ENCODE measurements around the gene SRRD.

SRRD gene

DNA sequence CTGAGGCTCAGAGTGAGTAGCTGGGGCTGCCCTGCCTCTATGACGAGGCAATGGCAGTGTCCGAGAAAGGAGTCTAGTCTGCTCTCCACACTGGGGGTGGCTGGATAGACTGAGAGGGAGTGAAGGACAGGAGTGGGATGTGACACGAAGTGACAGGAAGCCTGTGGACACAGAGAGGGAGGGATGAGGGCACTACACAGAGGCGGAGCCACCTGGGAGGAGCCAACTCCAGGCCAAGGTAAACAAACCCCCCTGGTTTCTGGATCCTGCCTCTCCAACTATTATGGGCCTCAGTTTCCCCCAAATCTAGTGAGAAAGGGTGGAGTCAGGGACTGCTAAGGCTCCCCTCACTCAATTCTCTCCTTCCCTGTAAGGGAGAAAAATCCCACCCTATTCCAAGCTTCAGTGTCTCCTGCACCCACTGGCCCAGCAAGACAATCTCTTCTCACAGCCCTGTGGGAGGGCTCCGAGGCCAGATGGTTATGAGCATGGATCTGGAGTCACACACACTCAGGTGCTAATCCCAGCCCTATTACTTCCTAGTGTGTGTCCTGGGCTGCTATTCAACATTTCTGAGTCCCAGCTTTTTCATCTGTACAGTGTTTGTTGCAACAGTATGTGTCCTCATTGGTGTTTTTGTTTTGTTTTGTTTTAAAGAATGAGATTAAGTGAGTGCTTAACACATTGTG is 29.7 kb upstream of the SRRD start:
- DNase-seq = no peak

DNA sequence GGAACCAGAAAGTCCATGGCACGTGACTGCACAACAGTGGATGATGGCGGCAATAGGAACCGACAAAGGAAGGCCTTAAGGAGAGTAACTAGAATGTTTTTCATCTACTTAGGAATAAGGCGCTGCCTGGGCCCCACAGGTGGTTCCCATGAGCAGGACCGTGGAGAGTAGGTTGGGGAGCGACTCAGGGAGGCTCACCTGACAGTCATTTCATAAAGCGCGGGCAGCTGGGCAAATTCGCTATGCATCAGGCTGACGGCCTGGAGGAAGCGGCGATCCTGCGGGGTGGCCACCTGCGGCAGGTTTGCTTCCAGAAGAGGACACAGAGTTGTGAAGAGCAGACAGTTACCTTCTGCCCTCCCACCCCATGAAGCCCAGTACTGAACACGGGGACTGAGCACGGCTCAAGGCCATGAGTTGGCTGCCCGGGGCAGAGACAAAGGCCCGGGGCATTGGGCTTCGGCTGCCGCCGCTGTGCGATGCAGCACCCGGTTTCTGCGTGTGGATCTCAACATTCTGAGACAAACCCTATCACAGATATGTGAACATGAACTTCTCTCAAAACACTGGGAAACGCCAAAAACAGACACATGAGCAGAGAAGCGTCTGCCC is 25.9 kb upstream of the SRRD start:
- no peak for DNase-seq

DNA sequence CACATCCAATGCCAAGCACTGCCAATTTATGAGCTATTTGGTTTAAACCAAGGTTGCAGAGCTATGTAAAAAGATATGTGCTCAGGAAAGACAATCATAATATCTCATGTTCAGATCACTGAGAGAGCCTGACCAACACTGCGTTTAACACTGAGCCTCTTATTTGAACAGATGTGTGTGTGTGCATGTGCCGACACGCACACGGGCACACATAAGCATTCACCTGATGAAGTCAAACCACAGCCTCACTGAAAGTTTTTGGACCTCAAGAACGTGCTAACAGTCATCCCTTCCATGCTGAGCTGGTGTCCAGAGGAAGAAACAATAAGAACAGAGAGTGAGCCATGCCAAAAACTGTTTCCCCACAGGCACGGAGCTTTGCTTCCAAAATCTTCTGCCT is 23.5 kb upstream of the SRRD start:
- no peak for DNase-seq

DNA sequence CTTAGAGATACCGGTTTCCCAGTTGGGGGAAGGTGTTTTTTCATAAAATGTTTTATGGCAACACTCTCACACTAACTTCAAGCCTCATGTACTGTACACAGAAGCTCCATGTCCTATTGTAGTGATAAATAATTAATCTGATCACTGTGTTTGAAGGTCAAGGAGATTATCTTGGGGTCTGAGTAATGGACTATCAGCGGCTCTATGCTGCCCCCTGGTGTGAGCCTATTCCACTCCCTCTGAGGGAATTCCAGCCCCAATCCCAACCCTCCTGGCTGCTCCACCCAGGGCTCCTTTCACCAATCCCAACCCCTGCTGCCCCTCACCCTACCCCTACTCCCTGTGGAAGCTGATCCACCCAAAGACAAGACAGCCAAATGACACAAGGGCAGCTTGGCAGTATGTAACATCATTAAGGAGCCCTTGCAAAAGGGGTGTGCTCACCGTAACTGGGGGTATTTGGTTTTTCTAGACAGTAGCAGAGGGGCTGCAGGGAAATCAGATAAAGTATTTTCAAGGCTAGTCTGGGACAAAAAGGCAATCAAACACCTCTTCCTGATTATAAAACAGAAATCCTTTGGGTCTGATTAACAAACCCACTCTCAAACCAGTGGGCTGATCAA is 22.4 kb upstream of the SRRD start:
- no peak for DNase-seq

DNA sequence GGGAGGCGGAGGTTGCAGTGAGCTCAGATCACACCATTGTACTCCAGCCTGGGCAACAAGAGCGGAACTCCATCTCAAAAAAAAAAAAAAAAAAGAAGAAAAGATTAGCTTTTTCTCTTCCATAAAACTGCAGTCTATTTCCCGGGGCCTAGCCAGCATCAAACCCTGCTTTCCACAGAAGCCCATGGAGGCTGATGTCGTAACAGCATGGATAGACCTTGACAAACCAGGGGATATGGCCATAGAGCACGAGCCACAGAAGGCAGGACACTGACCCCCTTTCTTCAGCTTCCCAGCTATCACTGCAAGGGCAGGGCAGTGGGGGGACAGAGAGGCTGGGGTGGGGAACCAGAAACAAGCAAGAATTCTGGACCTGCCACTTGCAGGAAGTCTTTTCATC is 21.6 kb upstream of the SRRD start:
- DNase-seq = no peak

DNA sequence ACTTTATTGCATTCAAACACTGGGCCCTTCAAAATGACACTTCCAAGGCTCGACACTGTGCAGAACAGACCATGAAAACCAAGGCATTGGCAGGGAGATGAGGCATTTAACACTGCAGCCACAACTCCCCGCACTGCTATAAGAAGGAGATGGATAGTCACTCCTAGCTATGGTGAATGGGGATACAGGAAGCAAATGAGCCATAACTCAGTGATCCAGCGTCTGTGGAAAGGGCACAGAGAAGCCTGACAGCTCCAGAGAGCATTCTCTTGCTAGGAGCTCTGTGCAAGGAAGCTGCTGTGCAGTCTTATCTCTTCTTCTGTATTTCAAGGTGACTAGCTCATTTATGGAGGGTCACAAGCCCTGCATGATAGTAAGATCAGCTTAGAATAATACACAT is 21.0 kb upstream of the SRRD start:
- no peak for DNase-seq

DNA sequence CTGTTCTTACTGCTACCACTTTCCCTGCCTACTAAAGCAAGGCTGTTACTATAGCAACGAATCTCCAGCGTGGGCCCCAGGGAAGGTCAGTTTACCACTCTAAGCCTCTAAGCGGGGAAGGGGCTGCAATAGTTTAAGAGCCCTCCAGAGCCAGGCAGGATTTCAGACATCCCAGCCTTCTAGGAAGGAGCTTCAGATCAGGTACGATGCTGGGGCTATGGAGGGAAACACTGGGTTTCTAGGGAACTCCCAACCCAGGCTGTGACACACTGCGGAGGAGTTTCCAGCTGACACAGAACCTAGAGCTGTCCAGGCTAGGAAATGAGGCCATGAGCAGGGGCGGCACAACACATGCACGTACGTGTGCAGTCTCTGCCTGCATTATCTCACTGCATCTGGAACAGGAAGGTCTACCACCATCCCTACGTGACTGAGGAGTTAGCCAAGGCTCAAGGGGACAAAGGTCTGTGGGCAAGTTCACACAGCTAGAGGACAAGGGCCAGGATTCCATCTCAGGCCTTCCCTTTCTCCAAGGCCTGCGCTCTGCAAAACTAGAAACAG is 20.5 kb upstream of the SRRD start:
- no peak for DNase-seq

DNA sequence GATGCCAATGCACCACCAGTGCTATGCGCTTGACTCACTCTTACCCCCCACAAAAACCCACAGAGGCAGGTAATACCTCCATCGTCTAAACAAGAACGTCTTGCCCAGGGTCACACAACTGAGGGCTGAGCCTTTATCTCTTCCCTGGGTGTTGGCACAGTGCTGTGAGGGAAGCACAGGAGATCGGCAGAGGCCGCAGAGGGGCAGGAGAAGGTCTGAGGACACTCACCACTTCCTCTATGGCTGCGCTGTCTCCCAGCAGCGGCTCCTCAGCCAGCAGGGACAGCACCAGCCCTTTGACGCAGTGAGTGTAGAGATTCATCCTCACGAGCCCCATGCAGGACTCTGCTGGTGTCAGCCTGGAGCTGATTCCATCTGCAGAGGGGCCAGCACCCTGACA is 20.0 kb upstream of the SRRD start:
- no peak for DNase-seq

DNA sequence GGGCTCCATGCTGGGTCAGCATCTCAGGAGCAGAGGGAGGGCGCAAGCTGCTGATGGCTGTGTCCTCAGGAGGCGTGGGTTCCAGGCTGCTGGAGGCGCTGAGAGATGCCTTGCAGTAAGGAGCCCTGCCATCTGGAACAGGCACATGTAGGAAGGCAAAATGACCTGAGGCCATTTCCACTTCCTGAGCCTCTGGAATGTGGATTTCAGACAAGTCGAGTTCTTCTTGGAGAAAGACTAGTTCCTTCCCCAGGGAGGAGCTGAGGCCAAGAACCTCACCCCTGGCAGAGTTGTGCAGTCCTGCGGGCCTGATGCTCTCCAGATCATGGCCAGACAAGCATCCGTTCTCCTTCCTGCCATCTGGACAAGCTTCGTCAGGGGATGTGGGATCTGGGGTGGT is 19.4 kb upstream of the SRRD start:
- DNase-seq = no peak

DNA sequence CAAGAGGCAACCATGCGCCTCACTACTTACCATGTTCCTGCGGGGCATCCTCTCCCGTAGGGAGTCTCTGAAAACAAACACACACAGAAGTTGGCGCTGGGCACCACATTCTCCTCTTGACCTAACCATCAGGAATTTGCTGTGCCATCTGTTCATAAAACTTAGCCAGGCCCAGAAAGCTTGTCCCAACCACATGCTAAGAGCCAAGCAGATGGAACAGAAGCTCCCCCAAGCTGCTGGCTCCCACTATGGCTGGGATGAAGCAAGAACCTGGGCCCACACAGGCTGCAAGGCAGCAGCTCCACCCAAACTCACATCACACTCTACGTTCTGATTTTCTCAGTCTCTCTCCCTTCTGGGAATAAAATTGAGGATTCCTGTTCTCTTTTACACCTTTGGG is 17.5 kb upstream of the SRRD start:
- DNase-seq = no peak

DNA sequence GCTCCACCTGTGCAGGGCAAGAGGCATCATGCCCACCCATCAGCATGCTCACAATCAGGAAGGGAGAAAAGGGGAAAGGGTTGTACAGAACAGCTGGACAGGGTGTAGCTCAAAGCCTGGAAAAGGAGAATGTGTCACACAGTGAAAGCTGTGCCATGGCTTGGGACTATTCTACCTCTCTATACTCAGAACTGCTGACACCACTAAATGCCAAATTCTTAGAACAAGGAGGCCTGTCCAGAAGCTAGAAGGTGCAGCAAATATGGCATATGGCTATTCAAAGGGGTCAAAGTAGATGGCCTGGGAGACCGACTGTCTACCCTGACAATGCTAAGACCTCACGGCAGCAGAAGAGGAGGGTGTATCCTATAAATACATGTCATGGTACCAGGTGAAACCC is 12.9 kb upstream of the SRRD start:
- DNase-seq = no peak

DNA sequence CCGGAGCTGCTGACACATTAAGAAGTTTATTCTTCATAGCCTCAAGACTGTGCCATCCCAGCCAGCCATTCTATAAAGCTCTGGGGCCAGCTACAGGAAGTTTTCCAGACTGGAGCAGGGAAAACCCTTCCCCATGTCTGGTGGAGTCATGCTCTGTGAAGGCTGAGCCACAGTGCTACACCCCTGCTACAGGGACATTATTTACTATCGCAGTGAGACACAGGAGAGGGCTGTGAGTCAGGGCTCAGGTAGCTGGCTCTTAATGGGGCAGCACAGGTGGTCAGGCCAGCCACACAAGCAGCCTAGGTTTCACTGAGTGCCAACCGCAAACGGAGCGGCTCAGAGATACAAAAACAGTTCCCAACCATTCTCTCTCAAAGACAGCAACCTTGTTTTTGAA is 12.2 kb upstream of the SRRD start:
- DNase-seq = peak; percentile 35

DNA sequence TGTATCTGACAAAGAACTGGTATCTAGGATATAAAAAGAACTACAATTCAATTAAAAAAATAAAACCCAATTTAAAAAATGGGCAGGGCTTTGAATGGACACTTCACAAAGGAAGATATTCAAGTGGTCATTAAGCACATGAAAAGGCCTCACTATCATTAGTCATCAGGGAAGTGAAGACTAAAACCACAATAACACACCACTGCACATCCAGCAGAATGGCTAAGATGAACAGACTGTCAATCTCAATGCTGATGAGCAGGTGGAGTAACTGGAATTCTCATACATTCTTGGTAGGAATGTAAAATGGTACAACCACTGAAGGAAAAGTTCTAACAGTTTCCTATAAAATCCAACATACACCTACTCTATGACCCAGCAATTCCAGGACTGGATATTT is 9.0 kb upstream of the SRRD start:
- peak; percentile 10 for DNase-seq

DNA sequence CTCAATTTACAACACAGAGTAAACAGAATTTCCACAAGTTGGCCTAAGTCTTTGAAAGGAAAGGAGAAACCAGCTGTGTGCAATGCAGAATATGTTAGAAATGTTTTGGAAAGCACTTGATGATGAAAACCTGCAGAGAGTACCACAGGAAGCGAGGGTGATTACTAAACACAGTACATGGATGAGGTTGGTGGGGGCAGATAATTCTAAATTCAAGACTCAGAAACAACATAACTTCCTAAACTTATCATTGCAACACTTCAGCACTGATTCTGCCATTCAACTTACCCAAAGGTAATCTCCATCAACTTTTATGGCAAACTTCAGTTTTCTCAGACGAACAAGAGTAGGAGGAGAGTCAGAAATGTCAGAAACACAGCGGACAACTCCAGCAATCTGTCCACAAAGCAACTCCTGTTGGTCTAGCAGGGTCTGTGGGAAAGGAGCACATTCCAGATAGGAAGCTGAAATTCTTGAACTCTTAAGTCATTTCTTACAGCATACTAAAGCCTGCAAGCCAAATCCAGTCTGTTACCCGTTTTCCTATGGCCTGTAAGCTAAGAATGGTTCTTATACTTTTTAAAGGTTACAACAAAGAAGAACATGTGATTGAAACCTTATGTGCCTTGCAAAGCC is 6.9 kb upstream of the SRRD start:
- DNase-seq = peak; percentile 65

DNA sequence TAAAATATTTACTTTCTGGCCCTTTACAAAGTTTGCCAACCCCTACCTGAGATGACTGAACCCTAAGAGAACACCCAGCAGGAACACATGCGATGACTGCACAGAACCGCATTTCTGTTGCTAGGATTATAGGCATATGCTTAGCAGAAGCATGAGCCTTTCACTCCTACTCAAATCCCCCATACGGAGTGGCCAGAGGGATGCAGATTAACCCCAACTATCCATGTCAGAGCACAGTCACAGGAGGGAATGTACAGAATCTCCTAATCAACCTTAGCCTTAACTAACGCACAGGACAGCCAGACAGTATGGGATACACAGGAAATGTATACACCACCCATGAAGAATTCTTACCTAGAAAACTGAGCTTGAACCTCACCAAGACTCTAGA is 6.3 kb upstream of the SRRD start:
- DNase-seq = peak; percentile 2

DNA sequence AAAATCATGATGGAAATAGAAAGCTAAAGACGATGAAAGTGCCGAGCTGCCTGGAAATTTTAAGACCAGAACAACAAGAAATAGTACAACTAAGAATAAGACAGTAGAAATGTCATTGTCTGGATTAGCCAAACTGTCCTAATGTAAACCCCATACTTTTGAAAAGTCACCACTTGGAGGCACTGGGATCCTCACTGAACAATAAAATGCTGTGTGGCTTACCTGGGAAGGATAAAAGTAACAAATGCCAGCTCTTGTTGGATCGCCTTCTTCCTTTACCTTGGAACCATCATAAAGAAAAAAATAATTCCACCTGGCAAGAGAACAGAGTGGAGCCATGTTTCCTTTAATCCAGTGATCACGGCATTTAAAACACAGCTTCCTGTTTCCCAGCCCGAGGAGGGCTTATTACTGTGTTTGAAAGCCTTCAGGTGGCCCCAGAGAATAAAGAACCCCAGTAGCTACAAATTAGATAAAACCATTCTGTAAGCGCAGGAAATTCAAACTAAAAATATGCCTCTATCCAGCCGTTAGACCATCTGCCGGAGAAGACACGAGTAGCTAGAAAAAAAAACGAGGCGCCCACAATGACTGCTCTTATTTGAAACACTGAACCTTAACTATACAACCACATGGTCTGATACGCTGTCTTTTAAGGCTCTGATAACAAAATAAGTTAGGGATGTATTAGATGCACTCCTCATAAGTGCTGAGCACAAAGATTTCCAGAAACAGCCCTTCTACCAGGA is 4.5 kb upstream of the SRRD start:
- DNase-seq = no peak

DNA sequence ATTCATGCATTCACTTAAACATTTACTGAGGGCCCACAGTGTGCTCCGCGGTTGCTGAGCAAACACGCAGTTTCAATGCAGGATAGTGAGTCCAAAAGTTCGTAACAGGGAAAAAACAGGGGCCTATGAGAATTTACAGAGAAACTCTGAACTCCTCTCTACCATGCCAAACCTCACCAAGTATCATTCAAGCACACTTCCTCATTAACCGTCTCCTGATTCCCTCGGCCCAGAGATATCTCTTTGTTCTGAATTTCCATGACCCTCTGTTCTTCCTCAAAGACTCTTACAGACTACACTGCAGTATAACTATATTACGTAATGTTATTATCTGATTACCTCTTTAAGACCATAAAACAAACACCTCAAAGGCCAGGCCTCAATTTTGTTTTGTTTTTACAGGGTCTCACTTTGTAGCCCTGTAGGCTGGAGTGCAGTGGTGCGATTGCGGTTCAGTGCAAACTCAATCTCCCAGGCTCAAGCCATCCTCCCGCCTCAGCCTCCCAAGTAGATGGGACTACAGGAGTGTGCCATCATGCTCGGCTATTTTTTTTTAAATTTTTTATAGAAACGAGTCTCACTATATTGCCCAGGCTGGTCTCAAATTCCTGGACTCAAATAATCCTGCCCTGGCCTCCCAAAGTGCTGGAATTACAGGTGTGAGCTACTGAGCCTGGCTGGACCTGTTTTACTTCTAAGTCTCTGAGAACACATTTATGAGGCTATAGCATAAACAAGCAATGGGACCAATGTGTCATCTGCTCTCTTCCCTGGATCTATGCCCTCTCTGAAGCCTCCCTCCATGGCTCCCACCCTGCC is 3.7 kb upstream of the SRRD start:
- no peak for DNase-seq

DNA sequence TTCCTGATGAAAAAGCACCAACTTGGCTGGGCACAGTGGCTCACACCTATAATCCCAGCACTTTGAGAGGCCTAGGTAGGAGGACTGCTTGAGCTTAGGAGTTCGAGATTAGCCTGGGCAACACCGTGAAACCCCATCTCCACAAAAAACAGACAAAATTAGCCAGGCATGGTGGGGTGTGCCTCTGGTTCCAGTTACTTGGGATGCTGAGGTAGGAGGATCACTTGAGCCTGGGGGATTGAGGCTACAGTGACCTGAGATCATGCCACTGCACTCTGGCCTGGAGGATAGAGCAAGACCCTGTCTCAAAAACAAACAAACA is 3.1 kb upstream of the SRRD start:
- no peak for DNase-seq

DNA sequence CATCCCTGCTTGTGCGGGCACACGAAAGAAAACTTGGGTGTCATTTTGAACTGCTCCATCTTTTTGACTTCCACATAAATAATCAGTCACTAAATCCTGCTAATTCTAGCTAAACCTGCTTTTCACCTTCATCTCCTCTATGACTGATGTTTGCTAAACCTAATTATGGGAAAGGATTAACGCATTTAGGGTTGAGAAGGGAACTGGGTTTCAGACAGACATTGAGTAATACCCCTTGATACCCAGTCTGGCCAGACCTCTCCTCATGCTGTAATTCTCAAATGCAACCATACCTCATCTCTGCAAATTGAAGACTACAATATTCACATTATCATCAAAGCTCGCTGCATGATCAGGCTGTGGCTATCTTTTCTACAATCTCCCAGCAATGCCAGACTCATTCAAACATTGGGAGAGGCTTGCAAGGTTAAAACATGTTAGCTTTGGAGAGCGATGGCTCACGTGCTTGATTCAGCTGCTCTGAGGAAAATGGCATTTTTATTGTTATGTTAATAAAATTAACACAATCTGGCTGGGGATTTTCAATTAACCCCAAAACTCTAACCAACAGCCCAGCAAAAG is 2.5 kb upstream of the SRRD start:
- DNase-seq = no peak

DNA sequence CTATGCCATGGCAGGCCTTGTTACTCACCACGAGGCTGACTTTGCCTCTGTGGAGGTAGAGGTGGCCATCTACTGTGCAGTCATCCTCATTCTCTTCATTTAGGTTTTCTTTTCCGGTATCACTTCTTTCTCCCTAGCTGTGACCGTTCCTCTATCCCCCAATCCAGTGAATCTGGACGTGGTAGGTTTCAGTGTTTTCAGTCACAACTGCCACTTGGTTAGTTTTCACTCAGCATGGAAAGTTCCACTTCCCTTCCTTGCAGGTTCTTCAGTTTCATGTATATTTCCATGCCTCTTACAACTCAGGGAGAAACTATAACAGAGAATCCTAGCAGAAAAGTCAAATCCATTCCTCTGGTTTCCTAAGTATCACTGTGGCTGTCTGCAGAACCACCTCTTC is 2.0 kb upstream of the SRRD start:
- no peak for DNase-seq

DNA sequence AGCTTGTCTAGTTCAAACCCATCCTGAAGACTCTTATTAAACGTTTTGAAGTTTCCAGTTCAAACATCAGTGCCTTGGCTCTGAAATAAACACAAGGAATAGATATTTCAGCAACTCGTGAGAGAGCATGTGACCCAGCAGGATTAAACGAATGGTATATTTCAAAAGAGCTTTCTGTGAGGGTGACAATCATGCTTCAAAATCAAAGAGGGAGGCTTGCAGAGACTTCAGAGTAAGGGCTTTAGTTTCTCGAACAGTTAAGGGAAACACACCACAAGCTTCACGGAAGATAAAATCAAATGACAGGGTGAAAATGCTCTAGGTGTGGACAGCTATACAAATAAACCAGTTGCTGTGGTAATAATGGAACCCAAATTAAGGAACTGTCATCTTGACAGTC is 1.5 kb upstream of the SRRD start:
- no peak for DNase-seq

DNA sequence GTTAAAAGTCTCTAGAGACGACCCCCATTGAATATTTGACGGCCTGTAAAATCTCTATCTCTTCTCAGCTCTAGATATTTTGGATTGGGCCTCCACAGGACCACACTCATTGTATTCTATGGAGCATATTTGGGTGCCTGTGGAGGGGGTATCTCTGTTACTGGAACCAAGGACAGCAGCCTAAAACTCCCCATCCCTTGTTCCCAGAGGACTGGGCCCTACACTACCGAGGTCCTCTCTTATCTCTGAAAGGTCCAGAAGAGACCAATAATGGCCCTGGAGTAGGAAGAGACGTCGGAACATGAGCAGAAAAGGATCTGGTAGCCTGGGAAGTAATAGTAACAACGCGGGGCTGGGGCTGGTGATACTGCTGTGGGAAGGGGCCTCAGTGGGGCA is 636 bp upstream of the SRRD start:
- no peak for DNase-seq
